Gastroesophageal sphincter (tissue), 3 donors: ENCODE measurements around the gene C19orf44.

Source experiments
- CTCF ChIP-seq, 4 experiments: fragments of 200-600 bp in 2 of 4; fragments of 450-650 bp in 2 of 4; sonication (generic) in 1 of 4; IDR thresholded peaks; one replicate each; pipeline ENCODE4 v1.5.1; 2017 to 2019; ENCODE audit warnings: antibody characterized with exemption in 4 of 4, mild to moderate bottlenecking in 2 of 4, moderate library complexity in 2 of 4
- POLR2A ChIP-seq, 2 donors: fragments of 450-650 bp; IDR thresholded peaks; one replicate each; pipeline ENCODE4 v1.6.1; 2017; ENCODE audit warnings: antibody characterized with exemption in 2 of 2, mild to moderate bottlenecking in 2 of 2, moderate library complexity in 1 of 2

- TF ChIP-seq CTCF (IDR thresholded peaks at IDR 0.05) (peak in 1 of 4 experiments; percentile 14), POLR2A (IDR thresholded peaks at IDR 0.05) (peak; percentile 73 to 79)
These were observed 46.1 kb downstream of the C19orf44 start, which contains the start of gene CHERP for GRCh38 chr19:16542045-16542909.
